GM10266 (cell line): ENCODE results near the gene UVRAG.

Experiments
- DNase-seq: peaks from one replicate; pipeline ENCODE4 v3.0.0; 2012; ENCODE audit errors: extremely low spot score
- TF ChIP-seq, protein P1 (sequence below): IDR thresholded peaks from 2 replicates; pipeline ENCODE4 v1.5.1; 2012; ENCODE audit warnings: mild to moderate bottlenecking, low read depth; ENCODE audit not compliant: control insufficient read depth, insufficient read depth; ENCODE audit errors: missing control alignments

UVRAG gene

DNA sequence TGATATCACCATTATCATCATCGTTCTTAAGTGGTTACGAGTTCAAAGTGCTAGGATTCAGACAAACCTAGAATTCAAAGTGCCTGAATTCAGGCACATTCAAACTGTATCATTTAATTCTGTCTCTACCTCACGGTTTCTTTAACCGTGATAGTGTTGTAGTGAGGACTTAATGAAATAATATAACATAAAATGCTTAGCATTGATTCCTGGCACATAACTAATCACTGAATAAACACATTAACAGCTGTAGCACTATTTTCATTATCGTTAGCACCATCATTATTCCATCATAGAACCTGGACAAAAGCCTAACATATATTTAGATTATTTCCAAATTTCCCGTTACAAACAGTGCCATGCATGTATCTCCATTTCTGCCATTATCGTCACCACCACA lies 289.3 kb downstream of the UVRAG start:
- TF ChIP-seq, protein P1, sequence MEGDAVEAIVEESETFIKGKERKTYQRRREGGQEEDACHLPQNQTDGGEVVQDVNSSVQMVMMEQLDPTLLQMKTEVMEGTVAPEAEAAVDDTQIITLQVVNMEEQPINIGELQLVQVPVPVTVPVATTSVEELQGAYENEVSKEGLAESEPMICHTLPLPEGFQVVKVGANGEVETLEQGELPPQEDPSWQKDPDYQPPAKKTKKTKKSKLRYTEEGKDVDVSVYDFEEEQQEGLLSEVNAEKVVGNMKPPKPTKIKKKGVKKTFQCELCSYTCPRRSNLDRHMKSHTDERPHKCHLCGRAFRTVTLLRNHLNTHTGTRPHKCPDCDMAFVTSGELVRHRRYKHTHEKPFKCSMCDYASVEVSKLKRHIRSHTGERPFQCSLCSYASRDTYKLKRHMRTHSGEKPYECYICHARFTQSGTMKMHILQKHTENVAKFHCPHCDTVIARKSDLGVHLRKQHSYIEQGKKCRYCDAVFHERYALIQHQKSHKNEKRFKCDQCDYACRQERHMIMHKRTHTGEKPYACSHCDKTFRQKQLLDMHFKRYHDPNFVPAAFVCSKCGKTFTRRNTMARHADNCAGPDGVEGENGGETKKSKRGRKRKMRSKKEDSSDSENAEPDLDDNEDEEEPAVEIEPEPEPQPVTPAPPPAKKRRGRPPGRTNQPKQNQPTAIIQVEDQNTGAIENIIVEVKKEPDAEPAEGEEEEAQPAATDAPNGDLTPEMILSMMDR: no peak
- DNase-seq: no peak

DNA sequence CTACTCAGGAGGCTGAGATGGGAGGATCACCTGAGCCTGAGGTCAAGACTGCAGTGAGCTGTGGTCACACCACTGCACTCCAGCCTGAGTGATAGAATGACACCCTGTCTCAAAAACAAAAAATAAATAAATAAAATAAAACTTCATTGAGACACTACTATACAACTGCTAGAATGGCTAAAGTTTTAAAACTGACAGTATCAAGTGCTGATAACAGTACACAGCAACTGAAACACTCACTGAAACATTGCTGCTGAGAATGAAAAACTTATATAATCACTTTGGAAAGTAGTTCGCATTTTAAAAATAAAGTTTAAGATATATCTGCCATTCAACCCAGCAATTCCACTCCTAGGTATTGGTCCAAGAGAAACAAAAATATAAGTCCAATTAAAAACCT lies 290.6 kb downstream of the UVRAG start:
- TF ChIP-seq, protein P1: no peak
- no peak for DNase-seq

DNA sequence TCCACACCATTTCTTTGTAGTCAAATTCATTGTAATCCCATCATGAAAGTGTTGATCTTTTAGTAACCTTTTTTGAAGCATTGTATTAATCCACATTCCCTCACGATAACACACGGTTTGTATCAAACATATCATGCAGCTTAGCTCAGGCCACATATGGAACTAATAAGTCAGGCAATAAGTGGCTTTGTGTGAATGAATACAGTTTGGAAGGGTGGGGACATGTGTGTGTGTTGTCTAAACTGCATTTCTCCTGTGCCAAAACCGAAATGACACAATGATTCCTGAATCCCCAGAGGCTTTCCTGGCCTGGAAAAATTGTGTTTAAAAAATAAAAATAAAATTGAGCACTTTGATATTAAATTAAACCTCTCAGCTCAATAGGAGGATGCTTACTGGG lies 293.0 kb downstream of the UVRAG start:
- DNase-seq: no peak

DNA sequence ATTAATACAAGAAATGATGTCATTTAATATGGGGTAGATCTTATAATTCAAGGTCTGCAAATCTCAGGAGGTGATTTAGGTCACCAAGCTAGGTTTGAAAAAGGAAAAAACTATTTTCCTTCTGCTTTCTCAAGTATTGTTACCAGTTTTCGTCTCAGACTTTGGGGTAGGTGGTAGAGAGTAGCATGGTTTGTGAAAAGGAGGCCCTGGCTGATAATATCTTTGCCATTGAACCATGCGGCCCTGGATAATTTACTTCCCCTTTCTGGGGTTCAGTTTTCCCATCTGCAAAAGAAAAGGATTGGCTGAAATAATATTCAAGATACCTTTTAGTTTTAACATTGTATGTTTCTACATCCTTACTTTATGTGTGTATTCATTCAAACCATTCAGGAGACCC lies 299.2 kb downstream of the UVRAG start:
- DNase-seq: no peak
- TF ChIP-seq, protein P1: no peak

More for the DNA sequence above, 293.0 kb downstream of the UVRAG start:
- TF ChIP-seq, protein P1: no peak

DNA sequence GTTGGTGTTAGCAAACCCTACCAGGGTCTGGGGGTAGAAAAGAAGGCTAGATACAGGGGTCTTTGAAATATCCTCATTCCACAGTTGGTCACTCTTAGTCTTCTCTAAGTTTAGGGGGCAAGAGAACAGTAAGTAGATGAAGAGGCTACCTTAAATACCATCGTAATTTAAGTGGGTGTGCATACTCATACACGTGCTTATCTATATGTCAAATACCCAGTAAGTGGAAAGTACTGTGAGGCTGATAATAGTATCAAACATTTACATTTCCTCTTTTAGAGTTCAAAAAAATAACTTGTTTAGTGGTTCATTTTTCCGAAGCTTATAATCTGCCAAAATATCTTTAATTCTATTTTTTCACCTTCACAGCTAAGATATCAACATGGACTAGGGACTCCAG lies 300.5 kb downstream of the UVRAG start:
- DNase-seq: no peak
- TF ChIP-seq, protein P1: no peak

- TF ChIP-seq, protein P1: no peak
- no peak for DNase-seq
Observed at GRCh38 chr11:76119032-76119431, 304.0 kb downstream of the UVRAG start.

GRCh38 chr11:76119779-76120178 lies 304.8 kb downstream of the UVRAG start:
- DNase-seq: no peak
- TF ChIP-seq, protein P1: no peak
